HepG2 (cell line): ENCODE results near the gene NOP58. TPM values are rescaled to one million over a fixed set of nuclear protein-coding genes. Genes with fewer than 3 reads are reported as not detected.

Source experiments
- CENPT ChIP-seq: sonication (generic); formaldehyde crosslinking; IDR thresholded peaks from 2 replicates; pipeline ENCODE4 v1.8.0; 2022; ENCODE audit warnings: low read depth, mild to moderate bottlenecking, moderate library complexity, missing genetic modification reagents
- CENPX ChIP-seq: sonication (generic); formaldehyde crosslinking; IDR thresholded peaks from 2 replicates; pipeline ENCODE4 v1.9.0; 2021; ENCODE audit warnings: mild to moderate bottlenecking, missing genetic modification reagents, moderate library complexity
- GMEB1 ChIP-seq: sonication (generic); formaldehyde crosslinking; IDR thresholded peaks from 2 replicates; pipeline ENCODE4 v1.5.1; 2020; ENCODE audit warnings: missing genetic modification reagents, mild to moderate bottlenecking, borderline replicate concordance
- HDAC6 ChIP-seq: fragments of 200-600 bp; sonication (generic); IDR thresholded peaks from 2 replicates; pipeline ENCODE4 v1.7.0; 2017; ENCODE audit warnings: mild to moderate bottlenecking, antibody characterized with exemption, low read length, low read depth
- PHB2 ChIP-seq: fragments of 450-650 bp; IDR thresholded peaks from 2 replicates; pipeline ENCODE4 v1.6.1; 2018; ENCODE audit not compliant: partially characterized antibody
- PRDM15 ChIP-seq: sonication (generic); formaldehyde crosslinking; IDR thresholded peaks from 2 replicates; pipeline ENCODE4 v1.4.0; 2020; ENCODE audit warnings: missing genetic modification reagents
- RFXAP ChIP-seq: sonication (generic); formaldehyde crosslinking; IDR thresholded peaks from 2 replicates; pipeline ENCODE4 v1.4.0; 2020; ENCODE audit warnings: missing genetic modification reagents, borderline replicate concordance
- SAP130 ChIP-seq: IDR thresholded peaks from 2 replicates; pipeline ENCODE4 v1.6.1; 2016; ENCODE audit warnings: low read depth
- SIX1 ChIP-seq: sonication (generic); formaldehyde crosslinking; IDR thresholded peaks from 2 replicates; pipeline ENCODE4 v1.4.0; 2020; ENCODE audit warnings: missing genetic modification reagents, borderline replicate concordance
- ZFP90 ChIP-seq: sonication (generic); formaldehyde crosslinking; IDR thresholded peaks from 2 replicates; pipeline ENCODE4 v1.8.0; 2022; ENCODE audit warnings: missing genetic modification reagents, mild to moderate bottlenecking, inconsistent platforms, borderline replicate concordance
- ZNF30 ChIP-seq: sonication (generic); formaldehyde crosslinking; IDR thresholded peaks from 2 replicates; pipeline ENCODE4 v1.5.0; 2020; ENCODE audit warnings: mild to moderate bottlenecking, missing genetic modification reagents
- ZNF629 ChIP-seq: sonication (generic); formaldehyde crosslinking; conservative IDR thresholded peaks from 2 replicates; pipeline ENCODE4 v1.5.0; 2020; ENCODE audit warnings: missing genetic modification reagents
- ZNF773 ChIP-seq: sonication (generic); formaldehyde crosslinking; IDR thresholded peaks from 2 replicates; pipeline ENCODE4 v1.4.0; 2020; ENCODE audit warnings: missing genetic modification reagents, borderline replicate concordance
- ZNF780A ChIP-seq: sonication (generic); formaldehyde crosslinking; IDR thresholded peaks from 2 replicates; pipeline ENCODE4 v1.8.0; 2022; ENCODE audit warnings: mild to moderate bottlenecking, missing genetic modification reagents, moderate library complexity
- polyA plus RNA-seq, 8 experiments: library from polyadenylated mRNA; depleted of rRNA in 3 of 8; stranded (reverse) in 7 of 8; unstranded in 1 of 8; fragments of >200 nt; fragmentation: Illumina TruSeq in 4 of 8; extraction: Trizol in 4 of 8; gene quantifications; 2 replicates each; pipeline versions ENCODE4 v1.2.1 to v1.2.3, GENCODE V29; 2011 to 2016; ENCODE audit warnings: low read depth in 4 of 8, missing spikeins in 1 of 8, mixed read lengths in 1 of 8; ENCODE audit not compliant: insufficient read depth in 1 of 8
- total RNA-seq, 5 experiments: library from RNA; depleted of rRNA; stranded (reverse); fragments of >200 nt; fragmentation: Illumina TruSeq; extraction: Trizol; gene quantifications; 2 replicates each; pipeline ENCODE4 v1.2.3, GENCODE V29; 2016; ENCODE audit warnings: low read depth in 1 of 5

The NOP58 gene
- total and polyA plus RNA-seq, 2 of the 13 experiments (the other 11 are each of a cell fraction or from before 2014, with no cell fraction given) = 74.9 to 203 TPM

- TF ChIP-seq PRDM15 (no peak; the same call in 1 of the 2 replicates), ZFP90 (peak; percentile 52), HDAC6 (no peak), PHB2 (no peak), SIX1 (CRISPR knock-in tag) (no peak; the same call in 1 of the 2 replicates), ZNF773 (peak; percentile 17; the same call in 1 of the 2 replicates), CENPT (no peak), ZNF780A (CRISPR knock-in tag) (peak; percentile 74), CENPX (CRISPR knock-in tag) (no peak), SAP130 (CRISPR knock-in tag) (peak; percentile 95), ZNF30 (CRISPR knock-in tag) (peak; percentile 2; the same call in 1 of the 2 replicates), GMEB1 (CRISPR knock-in tag) (peak; percentile 94), ZNF629 (CRISPR knock-in tag) (no peak), RFXAP (CRISPR knock-in tag) (peak; percentile 62)
These were observed 27.0 kb upstream of the NOP58 start, which contains the start of gene SUMO1 (continued) for GRCh38 chr2:202238234-202239197.
